ENCODE results near the gene NYNRIN. TPM values are rescaled to one million over a fixed set of nuclear protein-coding genes. Genes with fewer than 3 reads are reported as not detected.

Gene NYNRIN

DNA sequence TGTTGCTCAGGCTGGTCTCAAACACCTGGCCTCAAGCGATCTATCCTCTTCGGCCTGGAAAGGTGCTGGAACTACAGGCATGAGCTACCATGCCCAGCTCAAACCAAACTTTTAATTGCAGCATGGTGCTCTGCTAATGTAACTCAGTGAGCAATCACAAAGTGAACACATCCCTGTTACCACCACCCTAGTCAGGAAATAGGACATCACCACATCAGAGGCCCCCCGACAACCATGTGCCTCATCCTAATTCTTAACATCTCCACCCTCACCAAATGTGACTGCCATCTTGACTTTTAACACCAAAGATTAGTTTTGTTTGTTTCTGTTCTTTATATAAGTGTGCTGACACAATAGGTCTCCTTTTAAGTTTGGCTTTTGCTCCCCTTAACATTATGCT is 66.6 kb downstream of the NYNRIN start:
- no peaks in the 10 kb centered on the region for H3K9me3 ChIP-seq (ENCODE audit: control insufficient read depth, low read length)
- WGBS: 100% methylated on average over 3 of the region's 3 CpGs
- H2AFZ ChIP-seq (ENCODE audit: low read depth, low read length): no peak overlapping the region
- H2BK15ac ChIP-seq (ENCODE audit: low read depth, poor library complexity, severe bottlenecking): no peak overlapping the region
- H3K27ac ChIP-seq (ENCODE audit: low read length, poor library complexity, severe bottlenecking): no peak overlapping the region
- H3K4me3 ChIP-seq (ENCODE audit: insufficient read depth in 1 of 2, low read depth in 1 of 2, low read length in 2 of 2): no peak overlapping the region
- no peak overlapping the region for H2BK12ac ChIP-seq (ENCODE audit: low read length in 2 of 2)
- H3K18ac ChIP-seq (ENCODE audit: low read depth in 1 of 2, low read length in 2 of 2): no peak overlapping the region
- H3K23ac ChIP-seq (ENCODE audit: low read length in 2 of 2): no peak overlapping the region
- no peak overlapping the region for H3K14ac ChIP-seq (ENCODE audit: low read length in 2 of 2)
- no peak overlapping the region for H3K4ac ChIP-seq (ENCODE audit: low read depth in 1 of 2, low read length in 2 of 2)
- no peak overlapping the region for H4K91ac ChIP-seq (ENCODE audit: low read length)
- no peak overlapping the region for H2BK5ac ChIP-seq (ENCODE audit: low read depth, low read length, poor library complexity, severe bottlenecking)
- no peaks in the 10 kb centered on the region for H3K36me3 ChIP-seq (ENCODE audit: control insufficient read depth in 1 of 2, insufficient read depth in 2 of 2, low read depth in 1 of 2, low read length in 2 of 2)
- H3K4me1 ChIP-seq (ENCODE audit: control insufficient read depth, insufficient read depth, low read depth, low read length): no peaks in the 10 kb centered on the region
- H2AK5ac ChIP-seq (ENCODE audit: low read length, severe bottlenecking): no peak overlapping the region
- H4K8ac ChIP-seq (ENCODE audit: low read length): no peak overlapping the region
- DNase-seq: no peak
- H3K9ac ChIP-seq (ENCODE audit: low read length): no peak overlapping the region
- H2BK120ac ChIP-seq (ENCODE audit: low read depth, low read length): no peak overlapping the region
- H3K4me2 ChIP-seq (ENCODE audit: low read length, poor library complexity, severe bottlenecking): no peak overlapping the region
- no peaks in the 10 kb centered on the region for H3K79me1 ChIP-seq (replicated peaks; ENCODE audit: low read length, poor library complexity, severe bottlenecking)
- H3K27me3 ChIP-seq (ENCODE audit: control insufficient read depth in 1 of 2, insufficient read depth in 1 of 2, low read length in 2 of 2): no peaks in the 10 kb centered on the region

DNA sequence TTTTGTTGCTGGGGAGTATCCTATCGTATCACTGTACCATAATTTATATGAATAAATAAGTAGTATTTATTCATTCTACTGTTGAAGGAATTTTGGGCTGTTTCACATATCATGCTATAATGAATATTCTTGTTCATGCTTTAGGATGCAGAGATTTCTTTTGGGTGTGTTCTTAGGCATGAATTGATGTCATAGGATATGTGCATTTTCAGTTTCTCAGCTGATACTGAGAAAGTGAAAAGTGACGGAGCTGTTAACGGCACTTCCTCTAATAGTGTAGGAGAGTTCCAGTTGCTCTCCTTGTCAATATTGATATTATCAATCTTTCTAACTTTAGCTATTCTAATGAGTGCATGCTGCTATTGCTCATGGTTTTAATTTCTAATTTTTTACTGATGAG is 67.0 kb downstream of the NYNRIN start:
- WGBS: no CpG with 5 or more reads among the region's 3 CpGs
- no peak overlapping the region for H3K18ac ChIP-seq (ENCODE audit: low read depth in 1 of 2, low read length in 2 of 2)
- no peak overlapping the region for H3K4me2 ChIP-seq (ENCODE audit: low read length, poor library complexity, severe bottlenecking)

More for the DNA sequence above, 67.0 kb downstream of the NYNRIN start:
- Histone ChIP-seq H2BK5ac (ENCODE audit: low read depth, low read length, poor library complexity, severe bottlenecking) (no peak overlapping the region), H2BK120ac (ENCODE audit: low read depth, low read length) (no peak overlapping the region), H3K9me3 (ENCODE audit: control insufficient read depth, low read length) (no peaks in the 10 kb centered on the region), H2AK5ac (ENCODE audit: low read length, severe bottlenecking) (no peak overlapping the region), H3K9ac (ENCODE audit: low read length) (no peak overlapping the region), H2AFZ (ENCODE audit: low read depth, low read length) (no peak overlapping the region), H4K91ac (ENCODE audit: low read length) (no peak overlapping the region), H2BK12ac (ENCODE audit: low read length in 2 of 2) (no peak overlapping the region), H3K4ac (ENCODE audit: low read depth in 1 of 2, low read length in 2 of 2) (no peak overlapping the region), H3K27me3 (ENCODE audit: control insufficient read depth in 1 of 2, insufficient read depth in 1 of 2, low read length in 2 of 2) (no peaks in the 10 kb centered on the region), H3K14ac (ENCODE audit: low read length in 2 of 2) (no peak overlapping the region), H3K4me1 (ENCODE audit: control insufficient read depth, insufficient read depth, low read depth, low read length) (no peaks in the 10 kb centered on the region), H3K79me1 (replicated peaks; ENCODE audit: low read length, poor library complexity, severe bottlenecking) (no peaks in the 10 kb centered on the region), H3K27ac (ENCODE audit: low read length, poor library complexity, severe bottlenecking) (no peak overlapping the region), H3K23ac (ENCODE audit: low read length in 2 of 2) (no peak overlapping the region), H2BK15ac (ENCODE audit: low read depth, poor library complexity, severe bottlenecking) (no peak overlapping the region), H4K8ac (ENCODE audit: low read length) (no peak overlapping the region), H3K36me3 (ENCODE audit: control insufficient read depth in 1 of 2, insufficient read depth in 2 of 2, low read depth in 1 of 2, low read length in 2 of 2) (no peaks in the 10 kb centered on the region), H3K4me3 (ENCODE audit: insufficient read depth in 1 of 2, low read depth in 1 of 2, low read length in 2 of 2) (no peak overlapping the region)
- DNase-seq: no peak

Small RNA genes within 50 kb of the gene (small RNA-seq; reads per million reads assigned to genes)
- not detected for gene RF00026 (ENCODE audit: low read depth)
